Measurements from ENCODE around the gene CD27.
"Not testable (repeated sequence)": the region's sequence is repeated elsewhere in the genome, so short reads cannot be mapped to it uniquely, and the experiment has no call there.

CD27 gene

GRCh38 chr12:6465467-6466183 lies 20.9 kb downstream of the CD27 start:
- peak; percentile 47 for DNase-seq (ENCODE audit: extremely low read depth, low read depth)
- peak; percentile 96 for TF ChIP-seq CTCF (IDR thresholded peaks at IDR 0.05; ENCODE audit: low read depth, low read length)

GRCh38 chr12:6466184-6466573 lies 21.4 kb downstream of the CD27 start:
- no peak for DNase-seq (ENCODE audit: extremely low read depth, low read depth)
- TF ChIP-seq CTCF (IDR thresholded peaks at IDR 0.05; ENCODE audit: low read depth, low read length) = no peak

GRCh38 chr12:6466751-6467150 lies 22.0 kb downstream of the CD27 start:
- not testable (repeated sequence) for DNase-seq (ENCODE audit: extremely low read depth, low read depth)

GRCh38 chr12:6467571-6468282 lies 23.0 kb downstream of the CD27 start:
- not testable (repeated sequence) for DNase-seq (ENCODE audit: extremely low read depth, low read depth)

DNA sequence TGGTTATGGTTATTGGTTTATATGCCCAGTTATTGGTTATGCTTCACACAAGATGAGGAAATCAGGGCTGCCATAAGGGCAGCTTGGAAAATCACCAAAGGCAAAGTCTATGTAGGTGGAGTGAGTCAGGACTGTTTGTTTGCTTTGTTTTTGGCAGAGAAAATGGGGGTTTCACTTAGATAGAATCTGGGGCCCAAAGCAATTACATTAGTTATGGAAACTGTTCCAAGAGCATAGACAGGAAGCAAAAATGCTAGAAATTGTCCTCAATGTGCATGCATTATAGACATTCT lies 23.5 kb downstream of the CD27 start:
- no peak for TF ChIP-seq CTCF (IDR thresholded peaks at IDR 0.05; ENCODE audit: low read depth, low read length)
- no peak for DNase-seq (ENCODE audit: extremely low read depth, low read depth)

DNA sequence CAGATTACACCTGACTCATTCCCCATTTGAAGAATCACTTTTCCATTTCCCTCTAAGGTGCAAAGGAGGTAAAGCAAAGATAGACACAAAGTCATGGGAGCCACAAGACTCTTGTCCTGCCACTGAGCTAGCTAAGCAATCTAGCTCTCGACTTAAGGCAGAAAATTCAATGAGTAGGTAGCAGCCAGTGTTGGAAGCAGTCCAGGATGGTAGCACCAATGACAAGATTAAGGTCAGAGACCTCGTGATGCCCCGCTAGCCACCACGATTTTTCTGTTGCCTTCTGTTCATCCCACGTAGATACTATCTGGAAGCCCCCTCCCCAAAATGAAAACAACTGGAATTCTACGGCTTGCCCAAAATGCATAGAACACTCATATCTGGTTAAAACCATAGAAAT lies 24.3 kb downstream of the CD27 start:
- no peak for DNase-seq (ENCODE audit: extremely low read depth, low read depth)
- TF ChIP-seq CTCF (IDR thresholded peaks at IDR 0.05; ENCODE audit: low read depth, low read length) = no peak

- TF ChIP-seq CTCF (IDR thresholded peaks at IDR 0.05; ENCODE audit: low read depth, low read length) = no peak
- no peak for DNase-seq (ENCODE audit: extremely low read depth, low read depth)
Observed at GRCh38 chr12:6469609-6470374, 25.0 kb downstream of the CD27 start.

DNA sequence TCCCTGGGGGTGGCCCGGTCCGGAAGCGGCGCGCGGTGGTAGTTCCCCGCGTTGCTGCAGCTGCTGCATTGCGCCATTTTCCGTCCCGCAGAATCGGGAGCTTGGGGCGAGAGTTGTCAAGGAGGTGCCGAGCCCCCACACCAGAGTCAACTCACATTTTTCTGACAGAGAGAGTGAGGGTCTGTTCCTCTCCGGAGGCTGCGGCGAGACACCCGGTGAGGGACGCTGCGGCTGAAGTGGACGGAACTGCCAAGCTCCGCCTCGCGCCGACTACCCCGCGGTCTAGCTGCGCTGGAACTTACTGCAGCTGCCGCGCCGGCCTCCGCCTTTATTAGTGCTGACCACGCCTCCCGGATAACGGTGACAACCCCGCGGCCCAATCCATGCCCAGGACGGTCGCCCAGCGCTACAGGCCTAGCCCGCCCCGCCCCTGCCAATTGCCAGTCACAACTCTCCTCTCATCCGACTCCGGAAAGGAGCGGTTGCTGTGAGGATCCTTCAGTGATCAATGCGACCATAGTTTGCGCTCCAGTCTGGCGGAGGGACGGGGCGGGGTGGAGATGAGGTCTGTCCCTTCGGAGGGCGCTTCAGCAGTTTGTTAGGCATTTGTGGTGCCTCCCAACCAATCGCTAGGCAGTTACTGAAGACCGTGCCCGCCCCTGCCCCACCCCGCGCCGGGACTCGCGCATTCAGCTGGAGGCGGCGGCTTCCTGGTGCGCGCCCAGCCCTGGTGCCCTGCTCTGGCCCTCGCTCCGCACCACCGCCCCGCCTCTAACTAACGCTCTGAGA lies 25.8 kb downstream of the CD27 start, which contains the start of gene VAMP1:
Gene VAMP1 (minus strand): TSS at position 303 of the 789 bp plus-strand sequence. CDS start 146 bp downstream, at position 157.
- peak; percentile 89 for DNase-seq (ENCODE audit: extremely low read depth, low read depth)
- no peak; the same call in 1 of the 2 replicates for TF ChIP-seq CTCF (IDR thresholded peaks at IDR 0.05; ENCODE audit: low read depth, low read length)

Measured in AG09319 (cell line).